MM.1S (cell line): Measurements from ENCODE around the gene IRX5.

Experiments used
- DNase-seq: peaks from one replicate; pipeline ENCODE4 v3.0.0-alpha.2; 2015
- H2AFZ ChIP-seq: fragments of 300-600 bp; sonication (generic); 2 replicates; pipeline ENCODE4 v1.6.0; 2016; ENCODE audit warnings: antibody characterized with exemption, low read length
- H3F3A ChIP-seq: fragments of 300-600 bp; sonication (generic); 2 replicates; pipeline ENCODE4 v1.6.1; 2016; ENCODE audit warnings: mild to moderate bottlenecking, antibody characterized with exemption, low read length, moderate library complexity, mixed read lengths; ENCODE audit not compliant: insufficient read depth
- H3K27ac ChIP-seq: fragments of 300-600 bp; sonication (generic); 2 replicates; pipeline ENCODE4 v1.5.1; 2016; ENCODE audit warnings: mild to moderate bottlenecking, low read length
- H3K27me3 ChIP-seq: fragments of 300-600 bp; sonication (generic); replicated peaks from 2 replicates; pipeline ENCODE4 v1.6.0; 2016; ENCODE audit warnings: low read length; ENCODE audit not compliant: insufficient read depth
- H3K36me3 ChIP-seq: fragments of 300-600 bp; sonication (generic); replicated peaks from 2 replicates; pipeline ENCODE4 v1.6.1; 2016; ENCODE audit warnings: mild to moderate bottlenecking, low read length, mixed read lengths; ENCODE audit not compliant: insufficient read depth
- H3K4me1 ChIP-seq: fragments of 300-600 bp; sonication (generic); 2 replicates; pipeline ENCODE4 v1.6.1; 2016; ENCODE audit warnings: low read length, mixed read lengths
- H3K4me2 ChIP-seq: fragments of 300-600 bp; sonication (generic); 2 replicates; pipeline ENCODE4 v1.6.0; 2016; ENCODE audit warnings: low read depth, low read length
- H3K4me3 ChIP-seq: fragments of 300-600 bp; sonication (generic); 2 replicates; pipeline ENCODE4 v1.5.1; 2016; ENCODE audit warnings: low read length, mixed read lengths
- H3K79me2 ChIP-seq: fragments of 300-600 bp; sonication (generic); 2 replicates; pipeline ENCODE4 v1.6.1; 2016; ENCODE audit warnings: mixed run types, low read length, mixed read lengths
- H3K9ac ChIP-seq: fragments of 300-600 bp; sonication (generic); 2 replicates; pipeline ENCODE4 v1.6.1; 2016; ENCODE audit warnings: low read length, mixed read lengths
- H3K9me2 ChIP-seq: fragments of 300-600 bp; sonication (generic); replicated peaks from 2 replicates; pipeline ENCODE4 v1.6.1; 2016; ENCODE audit warnings: mild to moderate bottlenecking, low read length, mixed read lengths; ENCODE audit not compliant: insufficient read depth
- H3K9me3 ChIP-seq: fragments of 300-600 bp; sonication (generic); replicated peaks from 2 replicates; pipeline ENCODE4 v1.6.1; 2016; ENCODE audit warnings: mild to moderate bottlenecking, low read length, mixed read lengths; ENCODE audit not compliant: insufficient read depth
- H4K20me1 ChIP-seq: fragments of 300-600 bp; sonication (generic); 2 replicates; pipeline ENCODE4 v1.6.1; 2016; ENCODE audit warnings: mild to moderate bottlenecking, low read length, moderate library complexity, mixed read lengths; ENCODE audit not compliant: insufficient read depth
- EZH2 ChIP-seq: fragments of 300-600 bp; sonication (generic); optimal IDR thresholded peaks from 2 replicates; pipeline ENCODE3; 2017; ENCODE audit warnings: low read depth, mild to moderate bottlenecking, antibody characterized with exemption, low read length, mixed read lengths
- EZH2phosphoT487 ChIP-seq: fragments of 300-600 bp; sonication (generic); IDR thresholded peaks from 2 replicates; pipeline ENCODE4 v1.6.1; 2018; ENCODE audit warnings: antibody characterized with exemption, low read length
- TF ChIP-seq, protein P1 (sequence below): fragments of 300-600 bp; sonication (generic); IDR thresholded peaks from 2 replicates; pipeline ENCODE4 v1.5.1; 2016; ENCODE audit warnings: antibody characterized with exemption, low read length, mixed read lengths

IRX5 gene

DNA sequence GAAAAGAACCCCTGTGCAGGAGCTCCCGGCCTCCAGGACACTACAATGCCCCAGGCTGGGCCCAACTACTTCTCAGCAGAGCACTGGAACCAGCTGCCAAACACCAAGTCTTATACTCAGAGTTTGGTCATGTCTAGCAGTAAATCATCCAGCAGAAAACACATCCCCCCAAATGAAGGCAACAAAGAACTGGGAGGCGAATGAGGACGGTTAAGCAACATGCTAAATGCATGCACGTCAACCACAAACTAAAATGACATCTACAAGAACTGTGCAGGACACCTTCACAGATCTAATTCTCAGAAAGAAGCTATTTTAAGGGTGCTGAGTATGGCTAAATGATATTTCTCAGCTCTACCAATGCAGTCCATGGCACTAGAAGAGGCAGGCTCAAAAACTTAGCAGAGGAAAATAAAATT is 7.6 kb upstream of the IRX5 start:
- Histone ChIP-seq H4K20me1 (0 out of 2 replicates have a peak, but pooled peaks cover 7% of the 10 kb centered on the region), H3K4me3 (no peak overlapping the region), H2AFZ (no peak overlapping the region), H3K79me2 (peaks cover 68% of the 10 kb centered on the region), H3K9ac (no peak overlapping the region), H3K27ac (no peak overlapping the region), H3K9me2 (no peaks in the 10 kb centered on the region), H3K36me3 (peaks cover 10% of the 10 kb centered on the region; the same call in 1 of the 2 replicates), H3K4me2 (no peak overlapping the region), H3F3A (peaks cover 18% of the 10 kb centered on the region), H3K4me1 (peaks cover 12% of the 10 kb centered on the region), H3K9me3 (no peaks in the 10 kb centered on the region), H3K27me3 (no peaks in the 10 kb centered on the region)
- no peak for DNase-seq
- no peak for TF ChIP-seq EZH2

DNA sequence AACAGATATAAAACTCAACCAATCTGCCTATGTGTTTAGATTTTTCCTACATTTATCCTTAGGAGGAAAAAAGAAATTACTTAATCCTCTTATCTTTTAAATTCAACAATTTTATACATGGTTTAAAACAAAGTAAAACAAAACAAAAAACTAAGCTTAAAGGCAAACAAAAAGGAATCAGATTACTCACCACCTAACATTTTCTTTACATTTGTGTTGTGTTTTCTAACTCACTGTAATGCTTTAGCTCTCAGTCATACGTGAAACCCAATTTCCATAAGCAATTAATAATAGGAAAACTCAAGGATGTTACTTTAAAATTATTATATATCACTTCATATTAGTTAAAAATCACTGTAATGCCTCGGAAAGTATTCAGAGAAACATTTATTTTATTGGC is 6.7 kb upstream of the IRX5 start:
- H3K9me2 ChIP-seq, result no peaks in the 10 kb centered on the region
- H3K9ac ChIP-seq, result no peak overlapping the region
- H3F3A ChIP-seq, result peaks cover 19% of the 10 kb centered on the region
- no peak overlapping the region for H2AFZ ChIP-seq
- no peaks in the 10 kb centered on the region for H3K9me3 ChIP-seq
- TF ChIP-seq EZH2 (no peak), EZH2phosphoT487 (no peak)
- TF ChIP-seq, protein P1, sequence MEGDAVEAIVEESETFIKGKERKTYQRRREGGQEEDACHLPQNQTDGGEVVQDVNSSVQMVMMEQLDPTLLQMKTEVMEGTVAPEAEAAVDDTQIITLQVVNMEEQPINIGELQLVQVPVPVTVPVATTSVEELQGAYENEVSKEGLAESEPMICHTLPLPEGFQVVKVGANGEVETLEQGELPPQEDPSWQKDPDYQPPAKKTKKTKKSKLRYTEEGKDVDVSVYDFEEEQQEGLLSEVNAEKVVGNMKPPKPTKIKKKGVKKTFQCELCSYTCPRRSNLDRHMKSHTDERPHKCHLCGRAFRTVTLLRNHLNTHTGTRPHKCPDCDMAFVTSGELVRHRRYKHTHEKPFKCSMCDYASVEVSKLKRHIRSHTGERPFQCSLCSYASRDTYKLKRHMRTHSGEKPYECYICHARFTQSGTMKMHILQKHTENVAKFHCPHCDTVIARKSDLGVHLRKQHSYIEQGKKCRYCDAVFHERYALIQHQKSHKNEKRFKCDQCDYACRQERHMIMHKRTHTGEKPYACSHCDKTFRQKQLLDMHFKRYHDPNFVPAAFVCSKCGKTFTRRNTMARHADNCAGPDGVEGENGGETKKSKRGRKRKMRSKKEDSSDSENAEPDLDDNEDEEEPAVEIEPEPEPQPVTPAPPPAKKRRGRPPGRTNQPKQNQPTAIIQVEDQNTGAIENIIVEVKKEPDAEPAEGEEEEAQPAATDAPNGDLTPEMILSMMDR, result no peak
- 0 out of 2 replicates have a peak, but pooled peaks cover 7% of the 10 kb centered on the region for H4K20me1 ChIP-seq
- DNase-seq, result no peak
- H3K36me3 ChIP-seq, result peaks cover 4% of the 10 kb centered on the region; the same call in 1 of the 2 replicates
- H3K4me1 ChIP-seq, result peaks cover 12% of the 10 kb centered on the region
- peaks cover 68% of the 10 kb centered on the region for H3K79me2 ChIP-seq
- no peak overlapping the region for H3K4me2 ChIP-seq
- no peak overlapping the region for H3K4me3 ChIP-seq
- H3K27me3 ChIP-seq, result no peaks in the 10 kb centered on the region
- H3K27ac ChIP-seq, result no peak overlapping the region

DNA sequence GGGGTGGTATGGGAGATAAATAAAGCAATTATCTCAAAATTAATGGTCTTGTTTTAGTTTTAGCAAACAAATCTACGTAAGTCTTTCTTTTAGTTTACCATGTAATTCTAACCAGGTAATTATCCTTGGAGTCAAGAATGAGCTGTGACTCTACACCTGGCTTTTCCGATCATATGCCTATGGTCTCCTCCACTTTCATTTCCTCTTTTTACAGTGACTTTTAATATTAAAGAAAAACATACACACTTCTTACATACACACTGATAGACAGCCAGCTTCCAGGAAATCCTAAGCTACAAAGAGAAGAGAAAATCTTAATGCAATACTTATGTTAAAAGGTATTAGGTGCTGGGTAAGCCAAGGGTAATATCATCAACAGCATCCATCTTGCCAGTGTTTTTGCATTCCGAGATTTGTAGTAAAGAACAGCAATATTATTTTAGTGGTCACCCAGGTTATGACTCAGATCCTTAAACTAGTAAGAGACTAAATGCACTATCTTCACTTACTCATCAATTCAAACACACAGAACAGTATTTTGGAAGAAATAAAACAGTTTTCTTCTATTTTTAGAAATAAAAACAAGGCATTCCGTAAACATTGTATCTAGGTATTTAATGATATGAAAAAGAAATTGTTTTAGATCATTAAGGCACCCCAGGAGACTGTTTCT is 4.4 kb upstream of the IRX5 start:
- Histone ChIP-seq H3K79me2 (peaks cover 62% of the 10 kb centered on the region), H3K9me3 (no peaks in the 10 kb centered on the region), H3K9ac (peak overlapping the region; percentile 91; the same call in 1 of the 2 replicates), H4K20me1 (0 out of 2 replicates have a peak, but pooled peaks cover 4% of the 10 kb centered on the region), H3K9me2 (no peaks in the 10 kb centered on the region), H3F3A (peaks cover 34% of the 10 kb centered on the region), H3K27me3 (no peaks in the 10 kb centered on the region), H3K4me3 (peak overlapping the region; percentile 90), H3K36me3 (peaks cover 4% of the 10 kb centered on the region; the same call in 1 of the 2 replicates), H3K4me1 (peaks cover 12% of the 10 kb centered on the region), H3K4me2 (peak overlapping the region; percentile 80), H2AFZ (no peak overlapping the region), H3K27ac (peak overlapping the region; percentile 92; the same call in 1 of the 2 replicates)
- peak; percentile 18 for DNase-seq
- TF ChIP-seq EZH2, result no peak
- no peak for TF ChIP-seq EZH2phosphoT487
- TF ChIP-seq, protein P1, result no peak
